IPS-18a (cell line): Measurements from ENCODE around the gene NMU.
"Not testable (repeated sequence)": the region's sequence is repeated elsewhere in the genome, so short reads cannot be mapped to it uniquely, and the experiment has no call there.

Experiments used
- H3K27ac ChIP-seq: one replicate; pipeline ENCODE4 v1.5.1; 2013; ENCODE audit warnings: low read length
- H3K27me3 ChIP-seq: one replicate; pipeline ENCODE4 v1.6.1; 2013; ENCODE audit warnings: mild to moderate bottlenecking, low read length; ENCODE audit not compliant: control insufficient read depth, insufficient read depth
- H3K36me3 ChIP-seq: one replicate; pipeline ENCODE4 v1.6.1; 2013; ENCODE audit warnings: low read depth, low read length; ENCODE audit not compliant: control insufficient read depth
- H3K4me1 ChIP-seq: one replicate; pipeline ENCODE4 v1.6.1; 2013; ENCODE audit warnings: low read depth, low read length; ENCODE audit not compliant: control insufficient read depth
- H3K4me3 ChIP-seq: one replicate; pipeline ENCODE4 v1.5.1; 2013; ENCODE audit warnings: low read length
- H3K9ac ChIP-seq: one replicate; pipeline ENCODE4 v1.6.1; 2013; ENCODE audit warnings: mild to moderate bottlenecking, low read length, moderate library complexity
- H3K9me3 ChIP-seq: one replicate; pipeline ENCODE4 v1.6.1; 2013; ENCODE audit warnings: low read depth, low read length; ENCODE audit not compliant: control insufficient read depth

The NMU gene

GRCh38 chr4:55635741-55636655, at the start of gene NMU:
NMU (minus strand) TSS chr4:55636298; CDS start chr4:55636192, 106 bp downstream.
- Histone ChIP-seq H3K27me3 (peaks cover 36% of the 10 kb centered on the region), H3K4me1 (peaks cover 41% of the 10 kb centered on the region), H3K27ac (no peak within 1 kb of the TSS), H3K36me3 (no peaks in the 10 kb centered on the region), H3K9me3 (no peaks in the 10 kb centered on the region), H3K9ac (peak within 1 kb of the TSS; percentile 41), H3K4me3 (peak within 1 kb of the TSS; percentile 79)

- no peak overlapping the region for H3K27ac ChIP-seq
- no peak overlapping the region for H3K9ac ChIP-seq
- H3K4me1 ChIP-seq = peaks cover 13% of the 10 kb centered on the region
- H3K4me3 ChIP-seq = no peak overlapping the region
- no peaks in the 10 kb centered on the region for H3K9me3 ChIP-seq
- no peaks in the 10 kb centered on the region for H3K27me3 ChIP-seq
- H3K36me3 ChIP-seq = no peaks in the 10 kb centered on the region
These were observed 48.2 kb upstream of the NMU start for GRCh38 chr4:55684276-55684675.

GRCh38 chr4:55682797-55683196, 46.7 kb upstream of the NMU start:
- not testable (repeated sequence) for H3K27me3 ChIP-seq, H3K9me3 ChIP-seq, H3K36me3 ChIP-seq, H3K4me3 ChIP-seq, H3K27ac ChIP-seq, H3K9ac ChIP-seq
- peaks cover 13% of the 10 kb centered on the region for H3K4me1 ChIP-seq

GRCh38 chr4:55682295-55682694, 46.2 kb upstream of the NMU start:
- no peaks in the 10 kb centered on the region for H3K9me3 ChIP-seq
- H3K27ac ChIP-seq = no peak overlapping the region
- no peaks in the 10 kb centered on the region for H3K36me3 ChIP-seq
- H3K9ac ChIP-seq = no peak overlapping the region
- peaks cover 13% of the 10 kb centered on the region for H3K4me1 ChIP-seq
- H3K4me3 ChIP-seq = no peak overlapping the region
- no peaks in the 10 kb centered on the region for H3K27me3 ChIP-seq

GRCh38 chr4:55681430-55681829, 45.3 kb upstream of the NMU start:
- Histone ChIP-seq H3K9ac (no peak overlapping the region), H3K9me3 (no peaks in the 10 kb centered on the region), H3K27ac (no peak overlapping the region), H3K36me3 (no peaks in the 10 kb centered on the region), H3K4me3 (no peak overlapping the region), H3K4me1 (peaks cover 13% of the 10 kb centered on the region), H3K27me3 (no peaks in the 10 kb centered on the region)

- Histone ChIP-seq H3K27ac (no peak overlapping the region), H3K4me1 (peaks cover 12% of the 10 kb centered on the region), H3K4me3 (no peak overlapping the region), H3K27me3 (no peaks in the 10 kb centered on the region), H3K9me3 (no peaks in the 10 kb centered on the region), H3K9ac (no peak overlapping the region), H3K36me3 (no peaks in the 10 kb centered on the region)
These were observed 39.2 kb upstream of the NMU start for GRCh38 chr4:55675196-55675793.

GRCh38 chr4:55673424-55673823, 37.3 kb upstream of the NMU start:
- H3K4me1 ChIP-seq = peaks cover 12% of the 10 kb centered on the region
- no peaks in the 10 kb centered on the region for H3K27me3 ChIP-seq
- no peaks in the 10 kb centered on the region for H3K9me3 ChIP-seq
- H3K9ac ChIP-seq = no peak overlapping the region
- no peaks in the 10 kb centered on the region for H3K36me3 ChIP-seq
- H3K27ac ChIP-seq = no peak overlapping the region
- H3K4me3 ChIP-seq = no peak overlapping the region

- no peak overlapping the region for H3K4me3 ChIP-seq
- no peak overlapping the region for H3K9ac ChIP-seq
- H3K36me3 ChIP-seq = no peaks in the 10 kb centered on the region
- H3K27ac ChIP-seq = no peak overlapping the region
- no peaks in the 10 kb centered on the region for H3K9me3 ChIP-seq
- no peaks in the 10 kb centered on the region for H3K27me3 ChIP-seq
- peaks cover 15% of the 10 kb centered on the region for H3K4me1 ChIP-seq
These were observed 35.6 kb upstream of the NMU start for GRCh38 chr4:55671667-55672066.

- no peak overlapping the region for H3K9ac ChIP-seq
- H3K36me3 ChIP-seq = no peaks in the 10 kb centered on the region
- no peaks in the 10 kb centered on the region for H3K27me3 ChIP-seq
- no peak overlapping the region for H3K27ac ChIP-seq
- peaks cover 13% of the 10 kb centered on the region for H3K4me1 ChIP-seq
- no peaks in the 10 kb centered on the region for H3K9me3 ChIP-seq
- no peak overlapping the region for H3K4me3 ChIP-seq
These were observed 34.6 kb upstream of the NMU start for GRCh38 chr4:55670695-55671094.

GRCh38 chr4:55668449-55668848, 32.4 kb upstream of the NMU start:
- Histone ChIP-seq H3K27ac (no peak overlapping the region), H3K27me3 (no peaks in the 10 kb centered on the region), H3K9me3 (no peaks in the 10 kb centered on the region), H3K4me1 (peaks cover 3% of the 10 kb centered on the region), H3K9ac (no peak overlapping the region), H3K36me3 (no peaks in the 10 kb centered on the region), H3K4me3 (no peak overlapping the region)

GRCh38 chr4:55666535-55666934, 30.4 kb upstream of the NMU start:
- H3K9ac ChIP-seq = no peak overlapping the region
- no peaks in the 10 kb centered on the region for H3K27me3 ChIP-seq
- H3K9me3 ChIP-seq = no peaks in the 10 kb centered on the region
- H3K4me3 ChIP-seq = no peak overlapping the region
- peaks cover 3% of the 10 kb centered on the region for H3K4me1 ChIP-seq
- no peaks in the 10 kb centered on the region for H3K36me3 ChIP-seq
- no peak overlapping the region for H3K27ac ChIP-seq

GRCh38 chr4:55663145-55663544, 27.0 kb upstream of the NMU start:
- Histone ChIP-seq H3K27ac (no peak overlapping the region), H3K4me1 (peaks cover 3% of the 10 kb centered on the region), H3K27me3 (no peaks in the 10 kb centered on the region), H3K9ac (no peak overlapping the region), H3K36me3 (no peaks in the 10 kb centered on the region), H3K9me3 (no peaks in the 10 kb centered on the region), H3K4me3 (no peak overlapping the region)
